ENCODE results near the gene PILRA.
"Not testable (repeated sequence)": the region's sequence is repeated elsewhere in the genome, so short reads cannot be mapped to it uniquely, and the experiment has no call there.

DNA sequence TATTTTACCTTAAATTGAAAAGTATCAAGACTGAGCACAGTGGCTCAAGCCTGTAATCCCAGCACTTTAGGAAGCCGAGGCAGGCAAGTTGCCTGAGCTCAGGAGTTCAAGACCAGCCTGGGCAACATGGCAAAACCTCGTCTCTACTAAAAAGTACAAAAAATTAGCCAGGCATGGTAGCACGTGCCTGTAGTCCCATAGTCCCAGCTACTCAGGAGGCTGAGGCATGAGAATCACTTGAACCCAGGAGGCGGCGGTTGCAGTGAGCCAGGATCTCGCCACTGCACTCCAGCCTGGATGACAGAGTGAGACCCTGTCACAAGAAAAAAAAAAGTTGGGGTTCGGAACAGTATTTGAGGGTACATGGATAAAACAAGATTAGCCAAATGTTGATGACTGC, 66.0 kb downstream of the PILRA start:
- TF ChIP-seq, protein P1, sequence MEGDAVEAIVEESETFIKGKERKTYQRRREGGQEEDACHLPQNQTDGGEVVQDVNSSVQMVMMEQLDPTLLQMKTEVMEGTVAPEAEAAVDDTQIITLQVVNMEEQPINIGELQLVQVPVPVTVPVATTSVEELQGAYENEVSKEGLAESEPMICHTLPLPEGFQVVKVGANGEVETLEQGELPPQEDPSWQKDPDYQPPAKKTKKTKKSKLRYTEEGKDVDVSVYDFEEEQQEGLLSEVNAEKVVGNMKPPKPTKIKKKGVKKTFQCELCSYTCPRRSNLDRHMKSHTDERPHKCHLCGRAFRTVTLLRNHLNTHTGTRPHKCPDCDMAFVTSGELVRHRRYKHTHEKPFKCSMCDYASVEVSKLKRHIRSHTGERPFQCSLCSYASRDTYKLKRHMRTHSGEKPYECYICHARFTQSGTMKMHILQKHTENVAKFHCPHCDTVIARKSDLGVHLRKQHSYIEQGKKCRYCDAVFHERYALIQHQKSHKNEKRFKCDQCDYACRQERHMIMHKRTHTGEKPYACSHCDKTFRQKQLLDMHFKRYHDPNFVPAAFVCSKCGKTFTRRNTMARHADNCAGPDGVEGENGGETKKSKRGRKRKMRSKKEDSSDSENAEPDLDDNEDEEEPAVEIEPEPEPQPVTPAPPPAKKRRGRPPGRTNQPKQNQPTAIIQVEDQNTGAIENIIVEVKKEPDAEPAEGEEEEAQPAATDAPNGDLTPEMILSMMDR (IDR thresholded peaks at IDR 0.05): not testable (repeated sequence)
- TF ChIP-seq POLR2AphosphoS5 (IDR thresholded peaks at IDR 0.05; ENCODE audit: insufficient read depth in 1 of 2, low read depth in 1 of 2): not testable (repeated sequence)

Measured in vagina (tissue), 2 donors.